Thyroid gland (tissue), 4 donors: ENCODE results near the gene TANC1. TPM values are rescaled to one million over a fixed set of nuclear protein-coding genes. Genes with fewer than 3 reads are reported as not detected.

Source experiments
- DNase-seq, 2 donors: peaks; one replicate each; pipeline ENCODE4 v3.0.0-alpha.2; 2019
- H3K27ac ChIP-seq, 3 donors: fragments of 200-600 bp; sonication (generic); 1 replicate in 2 of 3; 2 replicates in 1 of 3; pipeline ENCODE4 v1.5.1; 2016 to 2019; ENCODE audit warnings: mild to moderate bottlenecking in 1 of 3, moderate library complexity in 1 of 3
- H3K27me3 ChIP-seq: fragments of 200-600 bp; sonication (generic); one replicate; pipeline ENCODE4 v1.5.1; 2019
- H3K36me3 ChIP-seq, 2 donors: fragments of 200-600 bp; sonication (generic); one replicate each; pipeline ENCODE4 v1.5.1; 2016 to 2019
- H3K4me1 ChIP-seq, 2 donors: fragments of 200-600 bp; sonication (generic); one replicate each; pipeline ENCODE4 v1.5.1; 2017 to 2019
- H3K4me3 ChIP-seq, 3 donors: fragments of 200-600 bp; sonication (generic); replicated peaks in 1 of 3; 1 replicate in 2 of 3; 2 replicates in 1 of 3; pipeline ENCODE4 v1.5.1; 2016; ENCODE audit warnings: mild to moderate bottlenecking in 1 of 3
- H3K9me3 ChIP-seq: fragments of 200-600 bp; sonication (generic); one replicate; pipeline ENCODE4 v1.5.1; 2017
- CTCF ChIP-seq, 6 experiments: fragments of 200-600 bp in 3 of 6; fragments of 450-650 bp in 3 of 6; sonication (generic) in 3 of 6; IDR thresholded peaks; one replicate each; pipeline ENCODE4 v1.5.1; 2016 to 2019; ENCODE audit warnings: antibody characterized with exemption in 6 of 6, mild to moderate bottlenecking in 2 of 6, inconsistent platforms in 1 of 6, moderate library complexity in 1 of 6
- POLR2A ChIP-seq, 2 donors: fragments of 450-650 bp; IDR thresholded peaks; one replicate each; pipeline ENCODE4 v1.6.1; 2017; ENCODE audit warnings: antibody characterized with exemption in 2 of 2, mild to moderate bottlenecking in 2 of 2, moderate library complexity in 1 of 2
- WGBS, 2 donors: methylation state at CpG; one replicate each; pipeline ENCODE4 v1.1.5; 2017; 5-methylcytosine and 5-hydroxymethylcytosine counted together
- intact Hi-C: fragments of 100-400 bp; cut with DNase I; formaldehyde crosslinking; loops from one replicate; pipeline ENCODE4 v1.15.1; 2023
- total RNA-seq, 4 donors: library from RNA; depleted of rRNA; stranded (reverse); fragments of >200 nt; gene quantifications; one replicate each; pipeline ENCODE4 v1.2.3, GENCODE V29; 2016

Gene TANC1
- total RNA-seq, 4 donors from 2014 or later = 51.1 to 93.8 (median 63.6) TPM

- Histone ChIP-seq H3K9me3 (no peaks in the 10 kb centered on the region), H3K27ac (peak overlapping the region; percentile 40 to 88 (median 69)), H3K36me3 (no peaks in the 10 kb centered on the region), H3K4me3 (no peak overlapping the region), H3K27me3 (no peaks in the 10 kb centered on the region), H3K4me1 (peaks cover 53 to 75% of the 10 kb centered on the region in 2 donors)
- intact Hi-C loops = no loop called here
- no peak for DNase-seq
- TF ChIP-seq CTCF (IDR thresholded peaks at IDR 0.05) (peak in 2 of 6 experiments; percentile 8 to 12), POLR2A (IDR thresholded peaks at IDR 0.05) (no peak)
- WGBS, 2 donors = 70 to 84% methylated on average over 2 of the region's 2 CpGs
Observed at GRCh38 chr2:159071190-159071915, 102.9 kb downstream of the TANC1 start.

- DNase-seq = no peak
- H3K9me3 ChIP-seq = no peaks in the 10 kb centered on the region
- peaks cover 46 to 65% of the 10 kb centered on the region in 2 donors for H3K4me1 ChIP-seq
- intact Hi-C loops = no loop called here
- H3K4me3 ChIP-seq = no peak overlapping the region
- H3K27ac ChIP-seq = peak overlapping the region in 2 of 3 donors; percentile 12 to 41
- no peak for TF ChIP-seq POLR2A (IDR thresholded peaks at IDR 0.05)
- no peak for TF ChIP-seq CTCF (IDR thresholded peaks at IDR 0.05)
- no peaks in the 10 kb centered on the region for H3K27me3 ChIP-seq
- no peaks in the 10 kb centered on the region for H3K36me3 ChIP-seq
- 86 to 89% methylated on average over 2 of the region's 2 CpGs for WGBS, 2 donors
Observed at GRCh38 chr2:159072795-159073194, 104.4 kb downstream of the TANC1 start.

GRCh38 chr2:159073256-159073655, 104.8 kb downstream of the TANC1 start:
- TF ChIP-seq POLR2A (IDR thresholded peaks at IDR 0.05) (no peak), CTCF (IDR thresholded peaks at IDR 0.05) (no peak)
- intact Hi-C loops = no loop called here
- 79 to 82% methylated on average over 2 of the region's 2 CpGs for WGBS, 2 donors

GRCh38 chr2:159074605-159075004, 106.2 kb downstream of the TANC1 start:
- TF ChIP-seq POLR2A (IDR thresholded peaks at IDR 0.05) (no peak), CTCF (IDR thresholded peaks at IDR 0.05) (no peak)
- peak; percentile 36 to 51 for DNase-seq
- no peaks in the 10 kb centered on the region for H3K9me3 ChIP-seq
- 38 to 66% methylated on average over 7 of the region's 7 CpGs for WGBS, 2 donors
- H3K4me3 ChIP-seq = no peak overlapping the region
- H3K27ac ChIP-seq = peak overlapping the region; percentile 5 to 52 (median 51)
- no peaks in the 10 kb centered on the region for H3K27me3 ChIP-seq
- H3K36me3 ChIP-seq = no peaks in the 10 kb centered on the region
- H3K4me1 ChIP-seq = peaks cover 37 to 50% of the 10 kb centered on the region in 2 donors
- intact Hi-C loops = no loop called here

More at GRCh38 chr2:159073256-159073655, 104.8 kb downstream of the TANC1 start:
- no peak overlapping the region for H3K4me3 ChIP-seq
- DNase-seq = no peak
- H3K36me3 ChIP-seq = no peaks in the 10 kb centered on the region
- peaks cover 46 to 60% of the 10 kb centered on the region in 2 donors for H3K4me1 ChIP-seq
- peak overlapping the region in 2 of 3 donors; percentile 12 to 41 for H3K27ac ChIP-seq
- no peaks in the 10 kb centered on the region for H3K9me3 ChIP-seq
- no peaks in the 10 kb centered on the region for H3K27me3 ChIP-seq

GRCh38 chr2:159075727-159076126, 107.3 kb downstream of the TANC1 start:
- H3K27ac ChIP-seq = peak overlapping the region in 1 of 3 donors; percentile 31
- H3K9me3 ChIP-seq = no peaks in the 10 kb centered on the region
- peaks cover 33 to 54% of the 10 kb centered on the region in 2 donors for H3K4me1 ChIP-seq

More at GRCh38 chr2:159075727-159076126, 107.3 kb downstream of the TANC1 start:
- Histone ChIP-seq H3K36me3 (no peaks in the 10 kb centered on the region), H3K4me3 (no peak overlapping the region), H3K27me3 (no peaks in the 10 kb centered on the region)
- TF ChIP-seq CTCF (IDR thresholded peaks at IDR 0.05) (no peak), POLR2A (IDR thresholded peaks at IDR 0.05) (no peak)
- intact Hi-C loops = no loop called here
- 67 to 82% methylated on average over 1 of the region's 1 CpG for WGBS, 2 donors
- no peak for DNase-seq
